Measurements from ENCODE around the gene BCL2L12.

GRCh38 chr19:49658139-49658517 lies 7.6 kb upstream of the BCL2L12 start:
- TF ChIP-seq FOXM1 (IDR thresholded peaks at IDR 0.05; ENCODE audit: borderline replicate concordance) (no peak), SP1 (IDR thresholded peaks at IDR 0.05) (no peak), ELF4 (IDR thresholded peaks at IDR 0.05) (no peak), FOXK2 (IDR thresholded peaks at IDR 0.05) (no peak), ARNT (IDR thresholded peaks at IDR 0.05) (no peak), SUZ12 (IDR thresholded peaks at IDR 0.05) (no peak), HDGF (IDR thresholded peaks at IDR 0.05; ENCODE audit: borderline replicate concordance) (no peak), PKNOX1 (IDR thresholded peaks at IDR 0.05) (no peak)
